ENCODE measurements around the gene MMP28. TPM values are rescaled to one million over a fixed set of nuclear protein-coding genes. Genes with fewer than 3 reads are reported as not detected.

MMP28 gene
- total RNA-seq, 1 experiment from 2014 or later, result 2.9 TPM

GRCh38 chr17:35808962-35809854, 13.8 kb upstream of the MMP28 start, which contains the start of gene TAF15:
Gene TAF15, plus strand, starts transcription at chr17:35809484. Its CDS starts 86 bp downstream, at chr17:35809570.
- no peaks in the 10 kb centered on the region for H3K9me3 ChIP-seq (replicated peaks)
- H3K27ac ChIP-seq, result peak within 1 kb of the TSS; percentile 88
- peaks cover 17% of the 10 kb centered on the region for H3K36me3 ChIP-seq
- peaks cover 41% of the 10 kb centered on the region for H3K4me1 ChIP-seq (replicated peaks)
- no peaks in the 10 kb centered on the region for H3K27me3 ChIP-seq (replicated peaks)
- peak; percentile 97 to 99 for DNase-seq (ENCODE audit: low read depth in 1 of 2, low spot score in 2 of 2)
- H3K4me3 ChIP-seq, result peak within 1 kb of the TSS; percentile 88

GRCh38 chr17:35808240-35808961, 13.0 kb upstream of the MMP28 start:
- H3K4me3 ChIP-seq, result peak overlapping the region; percentile 88
- no peaks in the 10 kb centered on the region for H3K9me3 ChIP-seq (replicated peaks)
- H3K36me3 ChIP-seq, result peaks cover 17% of the 10 kb centered on the region
- peaks cover 41% of the 10 kb centered on the region for H3K4me1 ChIP-seq (replicated peaks)
- DNase-seq (ENCODE audit: low read depth in 1 of 2, low spot score in 2 of 2), result no peak
- H3K27ac ChIP-seq, result peak overlapping the region; percentile 88
- no peaks in the 10 kb centered on the region for H3K27me3 ChIP-seq (replicated peaks)

GRCh38 chr17:35807371-35808144, 12.1 kb upstream of the MMP28 start:
- H3K27ac ChIP-seq, result peak overlapping the region; percentile 40
- H3K27me3 ChIP-seq (replicated peaks), result no peaks in the 10 kb centered on the region
- H3K4me1 ChIP-seq (replicated peaks), result peaks cover 41% of the 10 kb centered on the region
- H3K36me3 ChIP-seq, result peaks cover 14% of the 10 kb centered on the region
- H3K9me3 ChIP-seq (replicated peaks), result no peaks in the 10 kb centered on the region
- DNase-seq (ENCODE audit: low read depth in 1 of 2, low spot score in 2 of 2), result peak in 1 of 2 experiments; percentile 78
- no peak overlapping the region for H3K4me3 ChIP-seq

GRCh38 chr17:35804658-35805192, 9.3 kb upstream of the MMP28 start:
- Histone ChIP-seq H3K36me3 (peaks cover 4% of the 10 kb centered on the region), H3K27me3 (replicated peaks) (no peaks in the 10 kb centered on the region), H3K9me3 (replicated peaks) (no peaks in the 10 kb centered on the region), H3K4me3 (no peak overlapping the region), H3K27ac (no peak overlapping the region), H3K4me1 (replicated peaks) (peaks cover 41% of the 10 kb centered on the region)
- DNase-seq (ENCODE audit: low read depth in 1 of 2, low spot score in 2 of 2), result peak; percentile 60 to 71

- Histone ChIP-seq H3K4me1 (replicated peaks) (peaks cover 20% of the 10 kb centered on the region), H3K27ac (no peak overlapping the region), H3K4me3 (no peak overlapping the region), H3K27me3 (replicated peaks) (no peaks in the 10 kb centered on the region; the same call in 1 of the 2 replicates), H3K9me3 (replicated peaks) (no peaks in the 10 kb centered on the region), H3K36me3 (no peaks in the 10 kb centered on the region)
- DNase-seq (ENCODE audit: low read depth in 1 of 2, low spot score in 2 of 2), result no peak
Measured at GRCh38 chr17:35801583-35802224, 6.3 kb upstream of the MMP28 start.

GRCh38 chr17:35799942-35800341, 4.5 kb upstream of the MMP28 start:
- peaks cover 11% of the 10 kb centered on the region for H3K4me1 ChIP-seq (replicated peaks)
- no peak for DNase-seq (ENCODE audit: low read depth in 1 of 2, low spot score in 2 of 2)
- H3K4me3 ChIP-seq, result no peak overlapping the region
- H3K9me3 ChIP-seq (replicated peaks), result no peaks in the 10 kb centered on the region
- no peaks in the 10 kb centered on the region for H3K36me3 ChIP-seq
- no peak overlapping the region for H3K27ac ChIP-seq
- H3K27me3 ChIP-seq (replicated peaks), result peaks cover 6% of the 10 kb centered on the region

GRCh38 chr17:35797918-35798317, 2.5 kb upstream of the MMP28 start:
- Histone ChIP-seq H3K9me3 (replicated peaks) (no peaks in the 10 kb centered on the region), H3K27ac (no peak overlapping the region), H3K36me3 (no peaks in the 10 kb centered on the region), H3K4me1 (replicated peaks) (peaks cover 11% of the 10 kb centered on the region), H3K27me3 (replicated peaks) (peaks cover 14% of the 10 kb centered on the region), H3K4me3 (no peak overlapping the region)
- no peak for DNase-seq (ENCODE audit: low read depth in 1 of 2, low spot score in 2 of 2)

- DNase-seq (ENCODE audit: low read depth in 1 of 2, low spot score in 2 of 2), result no peak
- no peaks in the 10 kb centered on the region for H3K9me3 ChIP-seq (replicated peaks)
- no peaks in the 10 kb centered on the region for H3K36me3 ChIP-seq
- no peak overlapping the region for H3K4me3 ChIP-seq
- H3K4me1 ChIP-seq (replicated peaks), result peaks cover 11% of the 10 kb centered on the region
- peaks cover 14% of the 10 kb centered on the region for H3K27me3 ChIP-seq (replicated peaks)
- no peak overlapping the region for H3K27ac ChIP-seq
Measured at GRCh38 chr17:35797370-35797769, 1.9 kb upstream of the MMP28 start.

- H3K27ac ChIP-seq, result no peak overlapping the region
- DNase-seq (ENCODE audit: low read depth in 1 of 2, low spot score in 2 of 2), result no peak
- H3K4me3 ChIP-seq, result no peak overlapping the region
- H3K9me3 ChIP-seq (replicated peaks), result no peaks in the 10 kb centered on the region
- H3K36me3 ChIP-seq, result no peaks in the 10 kb centered on the region
- peaks cover 11% of the 10 kb centered on the region for H3K4me1 ChIP-seq (replicated peaks)
- peaks cover 14% of the 10 kb centered on the region for H3K27me3 ChIP-seq (replicated peaks)
Measured at GRCh38 chr17:35796942-35797341, 1.5 kb upstream of the MMP28 start.

GRCh38 chr17:35795871-35796265, 427 bp upstream of the MMP28 start:
- Histone ChIP-seq H3K36me3 (no peaks in the 10 kb centered on the region), H3K27ac (no peak overlapping the region), H3K9me3 (replicated peaks) (no peaks in the 10 kb centered on the region), H3K27me3 (replicated peaks) (peaks cover 14% of the 10 kb centered on the region), H3K4me3 (peak overlapping the region; percentile 42), H3K4me1 (replicated peaks) (peaks cover 11% of the 10 kb centered on the region)
- DNase-seq (ENCODE audit: low read depth in 1 of 2, low spot score in 2 of 2), result no peak

- no peak overlapping the region for H3K27ac ChIP-seq
- H3K27me3 ChIP-seq (replicated peaks), result peaks cover 14% of the 10 kb centered on the region
- DNase-seq (ENCODE audit: low read depth in 1 of 2, low spot score in 2 of 2), result no peak
- H3K4me1 ChIP-seq (replicated peaks), result peaks cover 24% of the 10 kb centered on the region
- no peaks in the 10 kb centered on the region for H3K36me3 ChIP-seq
- H3K4me3 ChIP-seq, result no peak overlapping the region
- no peaks in the 10 kb centered on the region for H3K9me3 ChIP-seq (replicated peaks)
Measured at GRCh38 chr17:35793257-35793656, 2.2 kb downstream of the MMP28 start.

- Histone ChIP-seq H3K27ac (no peak overlapping the region), H3K4me3 (no peak overlapping the region), H3K4me1 (replicated peaks) (peaks cover 36% of the 10 kb centered on the region), H3K9me3 (replicated peaks) (no peaks in the 10 kb centered on the region), H3K36me3 (no peaks in the 10 kb centered on the region), H3K27me3 (replicated peaks) (peaks cover 14% of the 10 kb centered on the region)
- DNase-seq (ENCODE audit: low read depth in 1 of 2, low spot score in 2 of 2), result no peak
Measured at GRCh38 chr17:35791681-35792350, 3.6 kb downstream of the MMP28 start.

Data from SJSA1 (cell line).